ENCODE results near the gene TRIL. TPM values are rescaled to one million over a fixed set of nuclear protein-coding genes. Genes with fewer than 3 reads are reported as not detected.
A peak's percentile ranks its signal among the peaks of the same experiment; 100 is the strongest.

The TRIL gene
- total and polyA plus RNA-seq, 2 of the 13 experiments (the other 11 are each of a cell fraction or from before 2014, with no cell fraction given): 0.18 to 0.40 TPM

GRCh38 chr7:28955718-28956607, 2.2 kb downstream of the TRIL start (continued):
- TF ChIP-seq ZBTB40 (IDR thresholded peaks at IDR 0.05) (no peak), ZBTB40 (CRISPR knock-in tag; IDR thresholded peaks at IDR 0.05) (peak; percentile 96), ZNF570 (CRISPR knock-in tag; IDR thresholded peaks at IDR 0.05; ENCODE audit: borderline replicate concordance) (no peak), ZSCAN21 (CRISPR knock-in tag; IDR thresholded peaks at IDR 0.05; ENCODE audit: borderline replicate concordance) (no peak; the same call in 1 of the 2 replicates), E2F2 (CRISPR knock-in tag; IDR thresholded peaks at IDR 0.05; ENCODE audit: borderline replicate concordance) (no peak), WIZ (CRISPR knock-in tag; IDR thresholded peaks at IDR 0.05) (peak; percentile 97), ARNT (IDR thresholded peaks at IDR 0.05) (no peak), KIAA2018 (CRISPR knock-in tag; IDR thresholded peaks at IDR 0.05; ENCODE audit: borderline replicate concordance) (no peak), EED (CRISPR knock-in tag; IDR thresholded peaks at IDR 0.05) (peak; percentile 96)

All from HepG2 (cell line).